Sigmoid colon (tissue), 4 donors: ENCODE data around the gene EDEM1.

Experiments
- EP300 ChIP-seq, 4 donors: sonication (generic); formaldehyde crosslinking; IDR thresholded peaks; one replicate each; pipeline ENCODE4 v1.6.1; 2017; ENCODE audit warnings: antibody characterized with exemption in 4 of 4
- POLR2A ChIP-seq, 2 donors: fragments of 450-650 bp; IDR thresholded peaks; one replicate each; pipeline ENCODE4 v1.6.1; 2016; ENCODE audit warnings: antibody characterized with exemption in 2 of 2, mild to moderate bottlenecking in 2 of 2, moderate library complexity in 2 of 2
- POLR2AphosphoS5 ChIP-seq, 4 donors: sonication (generic); formaldehyde crosslinking; IDR thresholded peaks; one replicate each; pipeline ENCODE4 v1.6.1; 2017; ENCODE audit warnings: antibody characterized with exemption in 4 of 4
- TF ChIP-seq, protein P1 (sequence below), 4 experiments: fragments of 450-650 bp in 3 of 4; fragments of 200-600 bp in 1 of 4; IDR thresholded peaks; one replicate each; pipeline ENCODE4 v1.5.1; 2016 to 2019; ENCODE audit warnings: antibody characterized with exemption in 4 of 4, mild to moderate bottlenecking in 3 of 4, moderate library complexity in 2 of 4

DNA sequence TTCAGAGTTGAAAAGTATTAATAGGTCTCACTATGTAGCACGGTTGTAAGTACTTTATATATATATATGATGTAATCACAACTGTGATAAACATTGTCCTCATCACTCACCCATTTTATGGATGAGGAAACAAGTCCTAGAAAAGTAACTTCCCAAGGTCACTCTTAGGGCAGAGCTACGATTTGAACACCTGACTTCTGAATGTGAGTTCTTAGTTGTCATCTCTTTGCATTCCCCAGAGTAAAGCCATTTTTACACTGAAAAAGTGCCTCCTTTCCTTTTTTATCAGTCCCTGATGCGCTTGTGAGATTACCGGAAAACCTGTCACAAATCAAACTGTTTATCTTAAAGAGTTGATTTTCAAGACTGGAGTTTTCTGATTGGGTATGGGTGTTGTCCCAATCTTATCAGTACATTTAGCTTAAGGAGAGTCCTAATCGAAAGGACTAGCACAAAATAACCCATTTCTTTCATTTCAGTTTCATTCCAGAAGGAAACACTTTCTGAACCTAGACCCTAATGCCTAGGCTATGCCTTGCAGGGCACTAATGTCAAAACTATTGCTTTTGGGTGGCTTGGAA is 2.3 kb upstream of the EDEM1 start:
- TF ChIP-seq, protein P1, sequence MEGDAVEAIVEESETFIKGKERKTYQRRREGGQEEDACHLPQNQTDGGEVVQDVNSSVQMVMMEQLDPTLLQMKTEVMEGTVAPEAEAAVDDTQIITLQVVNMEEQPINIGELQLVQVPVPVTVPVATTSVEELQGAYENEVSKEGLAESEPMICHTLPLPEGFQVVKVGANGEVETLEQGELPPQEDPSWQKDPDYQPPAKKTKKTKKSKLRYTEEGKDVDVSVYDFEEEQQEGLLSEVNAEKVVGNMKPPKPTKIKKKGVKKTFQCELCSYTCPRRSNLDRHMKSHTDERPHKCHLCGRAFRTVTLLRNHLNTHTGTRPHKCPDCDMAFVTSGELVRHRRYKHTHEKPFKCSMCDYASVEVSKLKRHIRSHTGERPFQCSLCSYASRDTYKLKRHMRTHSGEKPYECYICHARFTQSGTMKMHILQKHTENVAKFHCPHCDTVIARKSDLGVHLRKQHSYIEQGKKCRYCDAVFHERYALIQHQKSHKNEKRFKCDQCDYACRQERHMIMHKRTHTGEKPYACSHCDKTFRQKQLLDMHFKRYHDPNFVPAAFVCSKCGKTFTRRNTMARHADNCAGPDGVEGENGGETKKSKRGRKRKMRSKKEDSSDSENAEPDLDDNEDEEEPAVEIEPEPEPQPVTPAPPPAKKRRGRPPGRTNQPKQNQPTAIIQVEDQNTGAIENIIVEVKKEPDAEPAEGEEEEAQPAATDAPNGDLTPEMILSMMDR (IDR thresholded peaks at IDR 0.05), result no peak
- TF ChIP-seq POLR2AphosphoS5 (IDR thresholded peaks at IDR 0.05) (no peak), EP300 (IDR thresholded peaks at IDR 0.05) (no peak), POLR2A (IDR thresholded peaks at IDR 0.05) (no peak)
